ENCODE results near the gene CXADR.

Gene CXADR

GRCh38 chr21:17472182-17472581, 40.7 kb upstream of the CXADR start:
- TF ChIP-seq ZNF565 (CRISPR knock-in tag; conservative IDR thresholded peaks at IDR 0.05; ENCODE audit: low read depth) = no peak
- no peak for TF ChIP-seq ZC3H10 (CRISPR knock-in tag; IDR thresholded peaks at IDR 0.05)
- no peak for TF ChIP-seq CSDC2 (CRISPR knock-in tag; IDR thresholded peaks at IDR 0.05)
- TF ChIP-seq PATZ1 (CRISPR knock-in tag; IDR thresholded peaks at IDR 0.05; ENCODE audit: borderline replicate concordance) = no peak
- TF ChIP-seq POU6F1 (CRISPR knock-in tag; IDR thresholded peaks at IDR 0.05; ENCODE audit: borderline replicate concordance, low read depth) = no peak
- no peak for TF ChIP-seq ZFP3 (CRISPR knock-in tag; IDR thresholded peaks at IDR 0.05)
- TF ChIP-seq ESRRG (CRISPR knock-in tag; IDR thresholded peaks at IDR 0.05) = no peak
- no peak for TF ChIP-seq TOX (CRISPR knock-in tag; IDR thresholded peaks at IDR 0.05; ENCODE audit: borderline replicate concordance)
- TF ChIP-seq PPARA (CRISPR knock-in tag; IDR thresholded peaks at IDR 0.05; ENCODE audit: borderline replicate concordance) = no peak
- no peak for TF ChIP-seq TSHZ2 (CRISPR knock-in tag; IDR thresholded peaks at IDR 0.05)
- no peak for TF ChIP-seq RARB (CRISPR knock-in tag; IDR thresholded peaks at IDR 0.05)
- TF ChIP-seq CSRNP3 (CRISPR knock-in tag; IDR thresholded peaks at IDR 0.05) = no peak
- TF ChIP-seq BACH2 (CRISPR knock-in tag; IDR thresholded peaks at IDR 0.05; ENCODE audit: borderline replicate concordance) = no peak
- no peak for TF ChIP-seq ARNTL (CRISPR knock-in tag; IDR thresholded peaks at IDR 0.05; ENCODE audit: borderline replicate concordance, low read depth)
- no peak for TF ChIP-seq SNAI2 (CRISPR knock-in tag; IDR thresholded peaks at IDR 0.05)
- ATAC-seq = no peak

GRCh38 chr21:17472592-17473271, 40.1 kb upstream of the CXADR start:
- no peak for ATAC-seq
- no peak for TF ChIP-seq POU6F1 (CRISPR knock-in tag; IDR thresholded peaks at IDR 0.05; ENCODE audit: borderline replicate concordance, low read depth)

- no peak for ATAC-seq
- TF ChIP-seq ARNTL (CRISPR knock-in tag; IDR thresholded peaks at IDR 0.05; ENCODE audit: borderline replicate concordance, low read depth) (no peak), POU6F1 (CRISPR knock-in tag; IDR thresholded peaks at IDR 0.05; ENCODE audit: borderline replicate concordance, low read depth) (no peak), PATZ1 (CRISPR knock-in tag; IDR thresholded peaks at IDR 0.05; ENCODE audit: borderline replicate concordance) (no peak), BACH2 (CRISPR knock-in tag; IDR thresholded peaks at IDR 0.05; ENCODE audit: borderline replicate concordance) (no peak), ZNF565 (CRISPR knock-in tag; conservative IDR thresholded peaks at IDR 0.05; ENCODE audit: low read depth) (no peak), TSHZ2 (CRISPR knock-in tag; IDR thresholded peaks at IDR 0.05) (no peak), ZC3H10 (CRISPR knock-in tag; IDR thresholded peaks at IDR 0.05) (no peak), SNAI2 (CRISPR knock-in tag; IDR thresholded peaks at IDR 0.05) (no peak), ZNF8 (CRISPR knock-in tag; IDR thresholded peaks at IDR 0.05) (no peak), CSDC2 (CRISPR knock-in tag; IDR thresholded peaks at IDR 0.05) (no peak), CSRNP3 (CRISPR knock-in tag; IDR thresholded peaks at IDR 0.05) (no peak)
Observed at GRCh38 chr21:17476006-17476405, 36.8 kb upstream of the CXADR start.
